ENCODE measurements around the gene CENPH. TPM values are rescaled to one million over a fixed set of nuclear protein-coding genes. Genes with fewer than 3 reads are reported as not detected.

The CENPH gene
- total and polyA plus RNA-seq, 4 donors = 0.33 to 14.6 (median 0.77) TPM

DNA sequence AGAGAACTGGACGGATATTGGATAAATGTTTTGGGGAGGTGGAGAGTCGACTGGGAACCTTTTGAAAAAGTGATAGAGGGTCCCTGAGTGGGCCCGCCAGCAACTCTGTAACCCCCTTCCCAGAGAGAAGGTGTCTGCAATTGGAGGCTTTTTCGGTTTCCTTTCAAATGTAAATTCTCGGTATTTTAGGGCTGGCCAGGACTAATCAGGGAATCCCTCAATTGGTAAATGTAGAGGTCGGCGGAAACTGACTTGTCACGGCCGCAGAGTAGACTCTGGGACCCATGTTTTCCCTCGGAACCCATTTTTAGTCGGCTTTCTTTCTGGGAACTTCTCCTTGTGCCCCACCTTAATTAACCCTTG is 21.9 kb upstream of the CENPH start:
- 2% methylated on average over 11 of the region's 11 CpGs for WGBS
- peaks cover 4 to 13% (median 10%) of the 10 kb centered on the region in 4 donors for H3K4me1 ChIP-seq (ENCODE audit: control insufficient read depth in 4 of 4, insufficient read depth in 4 of 4, low read length in 3 of 4)

DNA sequence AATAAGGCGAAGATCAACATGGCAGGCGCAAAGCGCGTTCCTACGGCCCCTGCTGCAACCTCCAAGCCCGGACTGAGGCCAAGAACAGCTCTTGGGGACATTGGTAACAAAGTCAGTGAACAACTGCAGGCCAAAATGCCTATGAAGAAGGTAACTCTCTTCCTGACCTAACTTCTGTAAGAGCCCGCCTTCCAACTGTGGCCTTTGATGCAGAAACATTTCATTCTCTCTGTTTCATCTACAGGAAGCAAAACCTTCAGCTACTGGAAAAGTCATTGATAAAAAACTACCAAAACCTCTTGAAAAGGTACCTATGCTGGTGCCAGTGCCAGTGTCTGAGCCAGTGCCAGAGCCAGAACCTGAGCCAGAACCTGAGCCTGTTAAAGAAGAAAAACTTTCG is 21.5 kb upstream of the CENPH start:
- H3K27me3 ChIP-seq (ENCODE audit: control insufficient read depth in 4 of 4, insufficient read depth in 4 of 4, low read length in 3 of 4) = no peaks in the 10 kb centered on the region
- H3K9ac ChIP-seq (ENCODE audit: low read depth in 1 of 2, low read length in 2 of 2) = peak overlapping the region in 1 of 2 donors; percentile 26
- DNase-seq (ENCODE audit: low spot score) = no peak
- TF ChIP-seq, protein P1, sequence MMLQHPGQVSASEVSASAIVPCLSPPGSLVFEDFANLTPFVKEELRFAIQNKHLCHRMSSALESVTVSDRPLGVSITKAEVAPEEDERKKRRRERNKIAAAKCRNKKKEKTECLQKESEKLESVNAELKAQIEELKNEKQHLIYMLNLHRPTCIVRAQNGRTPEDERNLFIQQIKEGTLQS (IDR thresholded peaks at IDR 0.05) = no peak
- TF ChIP-seq FOXA2 (IDR thresholded peaks at IDR 0.05) (no peak), HNF4G (IDR thresholded peaks at IDR 0.05) (no peak), RAD21 (IDR thresholded peaks at IDR 0.05) (no peak), TAF1 (conservative IDR thresholded peaks at IDR 0.05) (no peak), HNF4A (conservative IDR thresholded peaks at IDR 0.05) (no peak), YY1 (IDR thresholded peaks at IDR 0.05) (no peak), CTCF (IDR thresholded peaks at IDR 0.05; ENCODE audit: low read depth, low read length, missing input control) (no peak), EGR1 (IDR thresholded peaks at IDR 0.05; ENCODE audit: low read depth in 2 of 2) (no peak), SP1 (IDR thresholded peaks at IDR 0.05) (no peak), GABPA (IDR thresholded peaks at IDR 0.05 in 1 of 2, conservative IDR thresholded peaks at IDR 0.05 in 1 of 2) (no peak)
- no peak overlapping the region for H3K27ac ChIP-seq (ENCODE audit: low read depth in 1 of 2, low read length in 2 of 2)
- H3K9me3 ChIP-seq (ENCODE audit: control insufficient read depth in 4 of 4, low read length in 3 of 4) = no peaks in the 10 kb centered on the region
- H3K4me1 ChIP-seq (ENCODE audit: control insufficient read depth in 4 of 4, insufficient read depth in 4 of 4, low read length in 3 of 4) = peaks cover 4 to 13% (median 10%) of the 10 kb centered on the region in 4 donors
- 49% methylated on average over 8 of the region's 8 CpGs for WGBS
- no peaks in the 10 kb centered on the region for H3K36me3 ChIP-seq (ENCODE audit: control insufficient read depth in 4 of 4, insufficient read depth in 3 of 4, low read depth in 1 of 4, low read length in 3 of 4)
- peak overlapping the region in 2 of 3 donors; percentile 58 to 86 for H3K4me3 ChIP-seq (ENCODE audit: low read depth in 1 of 3, low read length in 3 of 3)

More for the DNA sequence above, 21.9 kb upstream of the CENPH start:
- peak overlapping the region in 1 of 2 donors; percentile 26 for H3K9ac ChIP-seq (ENCODE audit: low read depth in 1 of 2, low read length in 2 of 2)
- no peak overlapping the region for H3K27ac ChIP-seq (ENCODE audit: low read depth in 1 of 2, low read length in 2 of 2)
- H3K36me3 ChIP-seq (ENCODE audit: control insufficient read depth in 4 of 4, insufficient read depth in 3 of 4, low read depth in 1 of 4, low read length in 3 of 4) = no peaks in the 10 kb centered on the region
- no peak for DNase-seq (ENCODE audit: low spot score)
- no peaks in the 10 kb centered on the region for H3K9me3 ChIP-seq (ENCODE audit: control insufficient read depth in 4 of 4, low read length in 3 of 4)
- TF ChIP-seq, protein P2, sequence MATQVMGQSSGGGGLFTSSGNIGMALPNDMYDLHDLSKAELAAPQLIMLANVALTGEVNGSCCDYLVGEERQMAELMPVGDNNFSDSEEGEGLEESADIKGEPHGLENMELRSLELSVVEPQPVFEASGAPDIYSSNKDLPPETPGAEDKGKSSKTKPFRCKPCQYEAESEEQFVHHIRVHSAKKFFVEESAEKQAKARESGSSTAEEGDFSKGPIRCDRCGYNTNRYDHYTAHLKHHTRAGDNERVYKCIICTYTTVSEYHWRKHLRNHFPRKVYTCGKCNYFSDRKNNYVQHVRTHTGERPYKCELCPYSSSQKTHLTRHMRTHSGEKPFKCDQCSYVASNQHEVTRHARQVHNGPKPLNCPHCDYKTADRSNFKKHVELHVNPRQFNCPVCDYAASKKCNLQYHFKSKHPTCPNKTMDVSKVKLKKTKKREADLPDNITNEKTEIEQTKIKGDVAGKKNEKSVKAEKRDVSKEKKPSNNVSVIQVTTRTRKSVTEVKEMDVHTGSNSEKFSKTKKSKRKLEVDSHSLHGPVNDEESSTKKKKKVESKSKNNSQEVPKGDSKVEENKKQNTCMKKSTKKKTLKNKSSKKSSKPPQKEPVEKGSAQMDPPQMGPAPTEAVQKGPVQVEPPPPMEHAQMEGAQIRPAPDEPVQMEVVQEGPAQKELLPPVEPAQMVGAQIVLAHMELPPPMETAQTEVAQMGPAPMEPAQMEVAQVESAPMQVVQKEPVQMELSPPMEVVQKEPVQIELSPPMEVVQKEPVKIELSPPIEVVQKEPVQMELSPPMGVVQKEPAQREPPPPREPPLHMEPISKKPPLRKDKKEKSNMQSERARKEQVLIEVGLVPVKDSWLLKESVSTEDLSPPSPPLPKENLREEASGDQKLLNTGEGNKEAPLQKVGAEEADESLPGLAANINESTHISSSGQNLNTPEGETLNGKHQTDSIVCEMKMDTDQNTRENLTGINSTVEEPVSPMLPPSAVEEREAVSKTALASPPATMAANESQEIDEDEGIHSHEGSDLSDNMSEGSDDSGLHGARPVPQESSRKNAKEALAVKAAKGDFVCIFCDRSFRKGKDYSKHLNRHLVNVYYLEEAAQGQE (IDR thresholded peaks at IDR 0.05) = no peak
- TF ChIP-seq SP1 (IDR thresholded peaks at IDR 0.05) (no peak), RAD21 (IDR thresholded peaks at IDR 0.05) (no peak), FOXA1 (IDR thresholded peaks at IDR 0.05) (no peak), RXRA (IDR thresholded peaks at IDR 0.05) (no peak), EGR1 (IDR thresholded peaks at IDR 0.05; ENCODE audit: low read depth in 2 of 2) (no peak), HNF4G (IDR thresholded peaks at IDR 0.05) (no peak), CTCF (IDR thresholded peaks at IDR 0.05; ENCODE audit: low read depth, low read length, missing input control) (no peak), FOXA2 (IDR thresholded peaks at IDR 0.05) (no peak), JUND (IDR thresholded peaks at IDR 0.05) (no peak), GABPA (IDR thresholded peaks at IDR 0.05 in 1 of 2, conservative IDR thresholded peaks at IDR 0.05 in 1 of 2) (no peak), MAX (IDR thresholded peaks at IDR 0.05) (no peak), NR2F2 (IDR thresholded peaks at IDR 0.05) (no peak), HNF4A (conservative IDR thresholded peaks at IDR 0.05) (no peak)
- H3K27me3 ChIP-seq (ENCODE audit: control insufficient read depth in 4 of 4, insufficient read depth in 4 of 4, low read length in 3 of 4) = no peaks in the 10 kb centered on the region
- H3K4me3 ChIP-seq (ENCODE audit: low read depth in 1 of 3, low read length in 3 of 3) = peak overlapping the region; percentile 58 to 86 (median 60)

All from liver (tissue), 9 donors.